Stimulated activated CD8-positive, alpha-beta memory T cell treated with anti-CD3 and anti-CD28 coated beads, Interleukin-4, amount 100 ng/mL, for 1 hour (primary cell): ENCODE data around the gene DNAI7.

Source experiments
- DNase-seq, 2 donors: peaks; one replicate each; pipeline ENCODE4 v3.0.0-alpha.2; 2020; ENCODE audit warnings: low read depth in 2 of 2, low spot score in 1 of 2

The DNAI7 gene

DNA sequence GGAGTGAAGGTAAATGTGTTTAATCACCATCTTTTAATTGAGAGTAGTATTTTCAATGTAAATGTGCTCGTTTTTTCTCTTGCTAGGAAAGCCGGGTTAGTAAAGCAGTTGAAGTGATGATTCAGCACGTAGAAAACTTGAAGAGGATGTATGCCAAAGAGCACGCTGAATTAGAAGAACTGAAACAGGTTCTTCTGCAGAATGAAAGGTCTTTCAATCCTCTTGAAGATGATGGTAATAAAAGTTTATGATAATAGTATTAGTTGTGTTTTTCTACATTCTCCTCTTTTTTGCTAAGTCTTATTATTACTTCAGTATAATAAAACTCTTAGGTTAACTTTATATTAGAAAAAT, 93.9 kb downstream of the DNAI7 start:
- no peak for DNase-seq

DNA sequence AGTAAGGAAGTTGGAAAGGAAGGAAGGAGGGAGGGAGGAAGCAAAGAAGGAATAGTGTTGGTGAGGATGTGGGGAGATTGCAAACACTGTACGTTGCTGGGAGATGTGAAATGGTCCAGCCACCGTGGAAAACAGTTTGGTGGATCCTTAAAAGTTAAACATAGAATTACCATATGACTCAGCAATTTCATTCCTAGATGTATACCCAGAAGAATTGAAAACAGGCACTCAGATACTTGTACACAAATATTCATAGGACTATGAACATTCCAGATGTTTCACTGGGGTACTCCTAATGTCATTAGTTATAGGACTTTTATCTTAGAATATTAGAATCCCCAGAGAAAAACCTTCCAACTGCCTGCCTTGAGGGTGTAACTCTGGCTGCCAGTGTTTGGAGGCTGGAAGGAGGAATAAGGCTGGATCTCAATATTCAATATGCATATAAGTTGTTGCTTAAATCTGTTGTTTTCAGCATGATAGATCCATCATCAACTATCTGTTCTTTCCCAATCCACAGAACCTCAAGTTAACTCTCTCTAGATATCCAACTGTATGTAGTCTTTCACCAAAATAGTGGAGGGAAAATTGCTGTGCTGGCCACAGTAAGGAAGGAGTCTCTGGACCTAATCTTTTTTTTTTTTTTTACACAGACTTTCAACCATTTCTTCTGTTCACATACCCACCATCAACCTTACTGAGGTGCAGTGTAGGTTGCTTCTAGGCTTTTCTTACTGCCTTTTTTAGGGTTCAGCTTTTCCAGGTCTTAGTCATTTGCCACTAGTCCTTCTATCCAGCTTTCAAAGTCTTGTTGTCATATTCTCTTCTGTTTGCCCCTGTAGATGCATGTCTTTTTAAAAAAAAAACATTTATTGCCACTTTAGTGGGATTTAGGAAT, 94.5 kb downstream of the DNAI7 start:
- no peak for DNase-seq

DNA sequence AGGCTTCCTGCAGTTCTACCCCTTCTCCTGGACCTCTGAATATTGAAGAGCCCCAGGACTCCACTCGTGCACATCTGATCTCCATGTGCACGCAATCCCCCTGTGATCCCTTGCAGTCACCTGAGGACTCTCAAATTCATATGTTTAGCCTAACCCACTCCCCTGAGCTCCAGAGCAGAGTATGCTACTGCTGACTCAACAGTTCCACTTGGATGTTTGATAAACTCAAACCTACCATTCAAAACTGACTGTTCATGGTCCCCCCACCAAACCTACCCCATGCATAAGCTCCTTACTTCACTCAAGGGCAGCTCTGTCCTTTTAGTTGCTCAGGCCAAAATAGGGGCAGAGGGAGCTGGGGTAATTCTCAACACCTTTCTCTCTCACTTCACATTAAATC, 96.0 kb downstream of the DNAI7 start:
- no peak for DNase-seq

DNA sequence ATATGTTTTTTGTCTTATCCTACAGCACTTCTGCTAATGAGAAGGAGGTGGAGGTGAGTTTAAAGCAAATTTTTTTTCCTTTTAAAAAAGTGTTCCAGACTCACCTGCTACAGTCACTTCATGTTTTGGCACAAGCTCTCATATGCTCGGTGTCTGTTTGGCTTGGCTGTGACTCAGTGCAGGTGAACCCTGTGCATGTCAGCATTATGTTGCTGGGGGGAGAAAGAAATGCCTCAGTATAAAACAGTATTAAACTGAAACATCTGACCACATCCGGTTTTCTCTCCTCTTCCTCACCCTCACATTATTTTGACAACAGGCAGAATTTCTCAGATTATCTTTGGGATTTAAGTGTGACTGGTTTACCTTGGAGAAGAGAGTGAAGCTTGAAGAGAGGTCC, 105.2 kb downstream of the DNAI7 start:
- DNase-seq: no peak

DNA sequence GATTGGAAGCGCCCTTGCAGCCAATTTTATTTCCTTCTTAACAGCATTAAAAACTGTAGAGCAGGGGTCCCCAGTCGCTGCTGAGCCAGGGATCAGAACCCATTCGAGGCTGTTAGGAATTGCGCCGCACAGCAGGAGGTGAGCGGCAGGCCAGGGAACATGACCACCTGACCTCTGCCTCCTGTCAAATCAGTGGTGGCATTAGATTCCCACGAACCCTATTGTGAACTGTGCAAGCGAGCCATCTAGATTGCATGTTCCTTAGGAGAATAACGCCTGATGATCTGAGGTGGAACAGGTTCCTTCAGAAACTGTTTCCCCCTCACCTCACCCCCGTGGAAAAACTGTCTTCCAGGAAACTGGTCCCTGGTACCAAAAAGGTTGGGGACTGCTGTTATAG, 107.4 kb downstream of the DNAI7 start:
- no peak for DNase-seq

DNA sequence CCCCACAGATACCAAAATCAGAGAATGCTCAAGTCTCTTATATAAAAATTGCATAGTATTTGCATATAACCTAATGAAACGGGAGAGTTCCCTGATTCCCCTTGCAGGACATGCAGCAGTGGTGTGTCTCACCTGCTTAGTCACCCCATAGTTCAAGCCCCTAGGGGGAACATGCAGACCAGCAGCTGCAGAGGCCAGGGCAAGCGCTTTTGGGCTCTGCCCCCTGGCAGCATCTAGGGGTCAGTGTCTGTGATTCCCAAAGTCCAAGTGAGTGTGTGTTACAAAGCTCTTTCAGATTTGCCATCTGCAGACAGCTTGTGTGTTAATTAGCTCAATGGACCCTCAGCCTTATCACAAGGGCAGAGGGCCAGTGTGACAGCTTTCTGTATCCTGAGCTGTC, 110.1 kb downstream of the DNAI7 start:
- no peak for DNase-seq

DNA sequence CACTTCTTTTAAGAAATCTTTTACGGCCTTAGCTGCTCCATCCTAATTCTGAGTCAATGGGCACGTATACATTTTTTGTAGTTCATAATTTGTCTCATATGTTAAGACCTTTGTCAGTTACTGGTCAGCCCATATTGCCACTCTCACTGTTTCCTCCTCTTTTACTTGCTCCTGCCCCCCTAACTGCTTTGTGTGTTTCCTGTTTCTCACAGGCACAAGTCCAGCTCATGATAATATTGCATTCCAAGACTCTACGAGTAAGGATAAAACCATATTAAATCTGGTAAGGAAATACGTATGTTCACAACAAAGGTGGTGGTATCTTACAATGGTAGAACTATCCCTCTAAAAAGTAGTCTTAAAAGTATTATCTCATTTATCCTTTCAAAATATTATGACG, 111.7 kb downstream of the DNAI7 start:
- DNase-seq: no peak

DNA sequence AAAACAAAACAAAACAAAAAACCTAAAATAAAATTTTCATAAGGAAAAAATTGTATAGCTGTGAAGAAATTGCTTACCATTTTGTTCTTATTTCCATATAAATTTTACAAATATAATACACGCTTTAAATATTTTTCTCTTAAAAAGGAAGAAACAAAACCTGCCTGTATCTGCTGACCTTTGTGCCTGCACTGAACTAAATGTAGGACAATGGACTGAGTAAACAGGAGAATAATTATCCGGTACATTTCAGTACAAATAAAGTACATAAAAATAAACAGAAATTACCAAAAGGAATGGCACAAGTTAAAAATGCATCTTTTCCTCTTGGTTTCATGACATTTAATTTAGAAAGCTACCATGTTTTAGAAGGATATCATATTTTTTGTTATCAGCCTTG, 112.3 kb downstream of the DNAI7 start:
- no peak for DNase-seq

DNA sequence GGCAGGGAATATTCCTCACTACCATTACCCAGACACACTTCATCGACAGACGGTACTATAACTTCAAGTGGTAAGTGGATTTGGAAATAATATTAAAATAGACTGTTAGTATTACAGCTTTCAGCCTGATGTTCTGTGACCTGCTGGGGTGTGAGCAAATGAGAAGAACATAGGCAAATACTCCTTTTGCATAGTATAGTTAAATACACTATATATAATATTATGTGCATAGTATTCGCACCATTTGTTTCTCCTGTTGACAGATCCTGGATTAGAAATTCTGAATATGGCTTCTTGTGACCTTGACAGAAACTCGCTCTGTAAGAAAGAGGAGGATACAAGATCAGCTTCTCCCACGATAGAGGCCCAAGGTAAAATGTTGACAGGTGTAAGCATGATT, 115.6 kb downstream of the DNAI7 start:
- DNase-seq: no peak

DNA sequence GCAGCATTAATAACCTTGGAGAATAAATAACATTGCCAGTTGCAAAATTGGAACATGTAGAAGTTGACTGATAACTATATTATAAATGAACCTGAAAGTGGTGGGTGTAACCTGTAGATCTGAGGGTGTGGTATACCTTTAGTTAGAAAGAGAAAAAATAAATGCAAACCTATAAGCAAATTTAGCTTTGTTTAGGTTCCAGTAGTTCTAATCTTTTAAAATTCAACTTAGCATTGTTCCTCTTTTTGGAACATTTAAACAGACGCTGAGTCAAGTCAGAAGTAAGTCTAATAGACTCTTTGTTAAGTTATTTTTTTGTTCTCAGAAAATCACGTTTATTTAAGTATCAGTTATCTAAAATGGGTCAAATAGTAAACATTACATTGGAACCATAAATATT, 120.0 kb downstream of the DNAI7 start:
- DNase-seq: no peak

DNA sequence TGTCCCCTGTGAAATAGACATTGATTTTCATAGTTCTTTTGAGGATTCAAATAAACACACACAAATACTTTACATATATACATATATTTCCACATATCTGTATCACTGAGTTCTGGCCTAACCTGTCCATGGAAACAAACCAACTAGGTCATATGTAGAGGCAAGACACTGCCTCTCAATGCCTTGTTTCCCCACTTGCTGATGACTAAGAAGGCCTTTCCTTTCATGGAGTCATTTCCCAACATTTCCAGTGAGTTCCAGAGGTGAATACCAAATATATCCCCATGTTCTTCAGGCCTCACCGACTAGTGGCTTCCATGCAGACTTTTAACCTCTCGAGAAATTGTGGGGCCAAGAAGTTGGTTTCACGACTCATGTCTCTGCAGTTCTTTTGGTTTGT, 120.8 kb downstream of the DNAI7 start:
- no peak for DNase-seq

DNA sequence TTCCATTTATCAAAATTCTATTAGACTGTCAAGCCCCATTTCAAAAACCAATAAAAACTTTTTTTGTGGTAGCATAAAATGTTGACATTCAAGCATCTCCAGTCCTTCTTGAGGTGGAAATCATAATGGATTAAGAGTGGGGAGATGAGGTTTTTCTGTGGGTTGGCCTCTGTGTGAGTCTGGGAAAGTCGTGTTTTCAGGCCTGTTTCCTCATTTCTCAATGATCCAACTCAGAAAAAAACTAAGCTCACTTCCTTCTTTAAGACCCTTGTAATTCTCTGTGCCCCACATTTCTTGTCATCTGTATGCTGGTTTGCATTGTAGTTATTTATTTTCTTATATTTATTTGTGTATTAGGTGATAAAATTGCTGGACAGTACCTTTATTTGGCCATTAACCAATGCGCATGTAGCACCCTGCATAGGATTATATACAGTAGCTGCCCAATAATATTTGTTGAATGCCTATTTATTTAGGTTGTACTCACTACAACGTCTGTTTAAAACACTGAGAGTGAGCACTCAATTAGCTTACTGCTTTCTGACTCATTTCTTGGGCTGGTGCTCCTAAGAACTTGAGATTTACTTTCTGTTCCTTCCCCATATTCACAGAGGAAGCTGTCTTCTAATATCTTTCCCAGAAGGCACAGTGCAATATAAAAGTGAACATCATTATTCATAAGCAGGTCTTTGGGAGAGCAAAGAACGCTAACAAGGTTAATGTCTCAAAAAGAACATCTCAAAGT, 121.9 kb downstream of the DNAI7 start:
- DNase-seq: no peak

DNA sequence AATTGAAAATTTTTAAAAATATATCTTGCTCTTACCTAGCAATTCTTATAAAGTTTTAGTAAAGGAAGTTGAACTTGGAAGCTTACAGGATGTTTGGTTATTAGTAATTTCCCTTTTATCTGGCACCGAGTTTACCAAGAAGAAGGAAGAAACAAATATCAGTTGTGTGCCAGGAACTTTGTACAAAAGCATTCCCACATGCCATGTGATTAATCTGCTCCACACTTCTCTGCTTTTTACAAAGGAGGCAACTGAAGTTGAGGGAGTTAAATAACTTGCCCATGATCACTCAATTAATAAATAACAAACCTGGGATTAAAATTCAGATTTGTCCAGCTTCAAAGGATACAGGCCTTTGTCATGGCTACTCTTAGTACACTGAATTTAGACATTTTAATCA, 123.6 kb downstream of the DNAI7 start:
- DNase-seq: no peak

DNA sequence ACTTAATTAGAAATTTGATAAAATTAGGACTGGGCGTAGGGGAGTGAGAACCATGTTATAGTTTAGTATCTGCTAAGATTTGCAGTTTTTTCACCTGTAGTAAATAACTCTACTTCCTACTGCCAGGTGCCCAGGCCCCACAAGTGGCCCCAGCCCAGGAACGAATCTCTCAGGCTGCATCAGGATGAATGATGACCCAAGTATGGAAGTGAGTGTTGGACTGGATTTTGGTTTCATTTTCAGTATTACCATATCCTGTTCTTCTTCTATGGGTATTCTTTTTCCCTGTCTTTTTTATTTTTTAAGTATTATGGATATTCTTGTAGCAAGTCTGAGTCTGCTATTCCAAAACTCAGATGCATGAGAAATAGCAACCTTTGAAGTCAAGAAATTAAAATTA, 125.7 kb downstream of the DNAI7 start:
- no peak for DNase-seq

DNA sequence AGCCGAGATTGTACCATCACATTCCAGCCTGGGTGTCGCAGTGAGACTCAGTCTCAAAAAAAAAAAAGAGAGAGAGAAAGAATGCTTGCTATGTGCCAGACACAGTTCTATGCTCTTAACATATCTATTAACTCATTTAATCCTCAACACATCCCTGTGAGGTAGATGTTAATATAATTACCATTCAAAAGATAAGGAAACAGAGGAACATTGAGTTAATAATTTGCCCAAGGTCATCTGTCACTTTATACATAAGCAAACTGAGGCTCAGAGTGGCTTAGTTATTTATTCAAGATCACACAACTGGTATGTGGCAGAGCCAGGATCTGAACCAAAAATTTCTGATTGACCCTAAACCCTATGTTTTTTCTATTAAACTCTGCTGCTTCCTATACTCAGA, 129.9 kb downstream of the DNAI7 start:
- DNase-seq: no peak

DNA sequence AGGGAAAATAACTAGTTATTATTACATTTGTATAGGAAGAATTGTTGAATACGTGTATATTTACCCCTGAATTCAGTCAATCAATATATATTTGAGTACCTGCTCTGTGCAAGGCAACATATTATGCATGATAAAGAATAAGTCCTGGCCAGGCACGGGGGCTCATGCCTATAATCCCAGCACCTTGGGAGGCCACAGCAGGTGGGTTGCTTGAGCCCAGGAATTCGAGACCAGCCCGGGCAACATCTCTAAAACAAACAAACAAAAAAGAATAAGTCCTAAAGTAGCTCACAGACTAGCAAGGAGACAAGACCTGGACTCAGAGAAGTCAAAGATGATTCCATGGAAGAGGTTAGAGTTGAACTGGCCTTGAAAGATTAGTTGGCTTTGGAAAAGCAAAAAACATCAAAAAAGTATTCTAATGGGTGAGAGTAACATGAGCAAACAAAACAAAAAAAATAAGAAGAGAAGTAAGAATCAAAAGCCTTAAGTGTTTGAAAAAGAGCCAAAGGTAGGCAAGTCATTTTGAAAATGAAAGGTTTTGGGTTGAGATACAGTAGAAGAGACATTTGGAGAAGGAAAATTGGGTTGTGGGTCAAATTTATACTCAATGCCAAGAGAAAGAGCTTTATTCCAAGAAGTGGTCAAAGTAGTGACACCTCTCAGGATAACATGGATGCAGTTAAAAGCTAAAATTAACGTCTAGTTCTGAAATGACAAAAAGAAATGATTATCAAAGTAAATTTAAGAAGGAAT, 130.9 kb downstream of the DNAI7 start:
- no peak for DNase-seq

DNA sequence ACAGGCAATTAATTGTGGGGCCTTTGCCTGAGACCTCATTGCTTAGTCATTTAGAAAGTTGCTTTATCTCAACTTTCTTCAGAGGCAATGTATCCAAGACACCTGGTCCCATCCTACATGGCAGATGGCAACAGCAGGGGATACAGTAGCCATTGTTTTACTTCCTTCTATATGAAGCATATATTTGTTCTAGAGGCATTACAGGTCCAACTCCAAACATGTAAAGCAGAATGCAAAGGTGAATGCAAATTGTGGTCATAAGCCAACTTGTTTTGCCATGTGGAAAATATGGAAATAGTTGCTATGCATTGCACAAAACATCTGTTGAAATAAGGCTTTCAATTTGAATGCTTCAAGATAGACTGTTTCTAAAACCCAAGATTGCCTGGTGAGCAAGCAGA, 136.3 kb downstream of the DNAI7 start:
- DNase-seq: no peak
